ENCODE measurements around the gene ACKR4.

- TF ChIP-seq CTCF (IDR thresholded peaks at IDR 0.05): no peak
- TF ChIP-seq MAX (IDR thresholded peaks at IDR 0.05; ENCODE audit: low read depth): no peak
- no peak for TF ChIP-seq EP300 (IDR thresholded peaks at IDR 0.05; ENCODE audit: borderline replicate concordance in 1 of 2, low read depth in 1 of 2, low read length in 1 of 2)
- no peak for TF ChIP-seq JUND (IDR thresholded peaks at IDR 0.05)
- TF ChIP-seq NFIC (IDR thresholded peaks at IDR 0.05; ENCODE audit: borderline replicate concordance): no peak
- no peak for TF ChIP-seq MXI1 (IDR thresholded peaks at IDR 0.05; ENCODE audit: low read depth, low read length)
- TF ChIP-seq FOXM1 (IDR thresholded peaks at IDR 0.05; ENCODE audit: low read depth): no peak
- TF ChIP-seq CHD2 (IDR thresholded peaks at IDR 0.05; ENCODE audit: low read length, partially characterized antibody): no peak
- TF ChIP-seq ZBTB33 (IDR thresholded peaks at IDR 0.05; ENCODE audit: borderline replicate concordance, low read depth): no peak
Observed at GRCh38 chr3:132587401-132587800, 9.7 kb upstream of the ACKR4 start.
